HEK293T (cell line): ENCODE measurements around the gene TBX18.

Source experiments
- CTCF ChIA-PET: fragments of 350-600 bp; formaldehyde crosslinking; extraction: SDS; loops from one replicate; lab custom pipeline; 2021; ENCODE audit warnings: antibody characterized with exemption, inconsistent platforms; lab: Yijun Ruan, JAX
- POLR2A ChIA-PET: fragments of 350-600 bp; formaldehyde crosslinking; extraction: SDS; loops from one replicate; lab custom pipeline; 2020; ENCODE audit warnings: antibody characterized with exemption, inconsistent platforms; lab: Yijun Ruan, JAX
- DNase-seq: peaks from one replicate; pipeline ENCODE4 v3.0.0; 2012; ENCODE audit warnings: mixed read lengths; ENCODE audit errors: extremely low spot score
- ARNT ChIP-seq: fragments of 450-650 bp; IDR thresholded peaks from 2 replicates; pipeline ENCODE4 v1.6.1; 2017; ENCODE audit warnings: mild to moderate bottlenecking
- BHLHE40 ChIP-seq: fragments of 450-650 bp; IDR thresholded peaks from 2 replicates; pipeline ENCODE4 v1.6.1; 2016; ENCODE audit warnings: mild to moderate bottlenecking, moderate library complexity, borderline replicate concordance
- CTBP1 ChIP-seq: fragments of 450-650 bp; IDR thresholded peaks from 2 replicates; pipeline ENCODE4 v1.6.1; 2016; ENCODE audit warnings: borderline replicate concordance
- ELF4 ChIP-seq: fragments of 450-650 bp; IDR thresholded peaks from 2 replicates; pipeline ENCODE4 v1.6.1; 2017; ENCODE audit warnings: antibody characterized with exemption
- FOXA1 ChIP-seq: fragments of 450-650 bp; IDR thresholded peaks from 2 replicates; pipeline ENCODE4 v1.6.1; 2016; ENCODE audit warnings: mild to moderate bottlenecking
- FOXK2 ChIP-seq: fragments of 450-650 bp; IDR thresholded peaks from 2 replicates; pipeline ENCODE4 v1.6.1; 2016; ENCODE audit warnings: mild to moderate bottlenecking
- FOXM1 ChIP-seq: fragments of 450-650 bp; IDR thresholded peaks from 2 replicates; pipeline ENCODE4 v1.6.1; 2017; ENCODE audit warnings: mild to moderate bottlenecking, borderline replicate concordance
- HDGF ChIP-seq: fragments of 450-650 bp; IDR thresholded peaks from 2 replicates; pipeline ENCODE4 v1.6.1; 2017; ENCODE audit warnings: antibody characterized with exemption, borderline replicate concordance
- L3MBTL2 ChIP-seq: fragments of 450-650 bp; conservative IDR thresholded peaks from 2 replicates; pipeline ENCODE4 v1.6.1; 2016; ENCODE audit warnings: mild to moderate bottlenecking
- LEF1 ChIP-seq: fragments of 450-650 bp; IDR thresholded peaks from 2 replicates; pipeline ENCODE4 v1.6.1; 2017; ENCODE audit warnings: mild to moderate bottlenecking, borderline replicate concordance
- NFRKB ChIP-seq: fragments of 450-650 bp; IDR thresholded peaks from 2 replicates; pipeline ENCODE4 v1.6.1; 2016; ENCODE audit warnings: mild to moderate bottlenecking, moderate library complexity
- SP1 ChIP-seq: fragments of 450-650 bp; IDR thresholded peaks from 2 replicates; pipeline ENCODE4 v1.6.1; 2017
- SUZ12 ChIP-seq: fragments of 450-650 bp; IDR thresholded peaks from 2 replicates; pipeline ENCODE4 v1.6.1; 2016; ENCODE audit warnings: mild to moderate bottlenecking
- TARDBP ChIP-seq: fragments of 450-650 bp; IDR thresholded peaks from 2 replicates; pipeline ENCODE4 v1.6.1; 2016
- ZNF384 ChIP-seq: fragments of 450-650 bp; IDR thresholded peaks from 2 replicates; pipeline ENCODE4 v1.6.1; 2016
- TF ChIP-seq, protein P1 (sequence below): fragments of 450-650 bp; IDR thresholded peaks from 2 replicates; pipeline ENCODE4 v1.6.1; 2016

Gene TBX18

DNA sequence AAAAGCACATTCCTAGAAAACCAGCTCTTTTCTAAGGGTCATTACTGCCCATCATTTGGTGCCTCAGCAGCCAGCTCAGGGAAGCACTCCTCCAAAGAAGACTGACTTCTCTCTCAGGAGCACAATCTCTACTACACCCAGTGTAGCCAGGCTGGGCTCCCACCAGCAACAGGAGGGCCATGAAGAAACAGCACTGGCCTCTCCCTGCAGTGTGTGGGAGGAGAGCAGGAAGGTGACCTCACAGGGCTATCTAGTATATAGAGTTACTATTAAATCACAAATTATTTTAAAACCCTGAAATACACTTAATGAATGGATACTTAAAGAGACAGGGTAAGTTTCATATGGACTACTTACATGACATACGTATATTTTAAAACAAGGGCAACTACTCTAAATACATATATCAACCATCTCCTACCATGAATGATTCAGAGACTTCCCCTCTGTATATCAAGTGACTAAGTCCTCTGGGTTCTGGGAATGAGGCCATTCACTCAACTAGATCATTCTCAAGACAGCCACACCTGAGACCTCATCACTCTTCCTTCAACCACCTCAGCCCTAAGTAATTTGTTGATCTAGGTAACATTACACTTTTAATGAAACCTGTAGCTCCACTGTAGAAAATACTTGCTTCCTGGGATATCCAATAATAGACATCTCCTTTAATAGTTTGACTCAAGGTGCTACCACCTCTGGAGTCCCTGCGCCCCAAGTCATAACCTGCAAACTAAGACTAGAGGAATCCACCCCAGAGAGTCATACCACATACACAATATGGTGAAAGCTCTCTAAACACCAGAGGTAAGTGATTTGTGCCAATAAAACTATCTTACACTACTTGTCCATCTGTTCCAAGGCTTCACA lies 25.2 kb downstream of the TBX18 start:
- TF ChIP-seq FOXA1 (no peak), SP1 (no peak), TARDBP (no peak), FOXM1 (no peak), BHLHE40 (no peak), NFRKB (no peak), ELF4 (no peak), L3MBTL2 (no peak), FOXK2 (no peak), LEF1 (no peak), HDGF (no peak), ARNT (no peak), SUZ12 (no peak), CTBP1 (no peak), ZNF384 (no peak)
- TF ChIP-seq, protein P1, sequence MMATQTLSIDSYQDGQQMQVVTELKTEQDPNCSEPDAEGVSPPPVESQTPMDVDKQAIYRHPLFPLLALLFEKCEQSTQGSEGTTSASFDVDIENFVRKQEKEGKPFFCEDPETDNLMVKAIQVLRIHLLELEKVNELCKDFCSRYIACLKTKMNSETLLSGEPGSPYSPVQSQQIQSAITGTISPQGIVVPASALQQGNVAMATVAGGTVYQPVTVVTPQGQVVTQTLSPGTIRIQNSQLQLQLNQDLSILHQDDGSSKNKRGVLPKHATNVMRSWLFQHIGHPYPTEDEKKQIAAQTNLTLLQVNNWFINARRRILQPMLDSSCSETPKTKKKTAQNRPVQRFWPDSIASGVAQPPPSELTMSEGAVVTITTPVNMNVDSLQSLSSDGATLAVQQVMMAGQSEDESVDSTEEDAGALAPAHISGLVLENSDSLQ, result no peak
- CTCF ChIA-PET, result no interaction called here
- POLR2A ChIA-PET, result interaction anchor here (0.7 kb wide), 1 partner anchor 30 kb away, joined by 3 read pairs; no protein-coding TSS in a partner anchor
- DNase-seq, result no peak

GRCh38 chr6:84733889-84734288 lies 30.5 kb downstream of the TBX18 start:
- ChIA-PET POLR2A (no interaction called here), CTCF (interaction anchor here (1.4 kb wide), 1 partner anchor 9 kb away, joined by 3 read pairs; no protein-coding TSS in a partner anchor)
- no peak for DNase-seq
- TF ChIP-seq ELF4 (no peak), FOXM1 (no peak), ARNT (no peak), CTBP1 (no peak)

- POLR2A ChIA-PET, result no interaction called here
- CTCF ChIA-PET, result no interaction called here
- TF ChIP-seq FOXA1 (no peak), ELF4 (no peak), BHLHE40 (no peak), ZNF384 (no peak), HDGF (no peak), ARNT (no peak), FOXM1 (no peak), NFRKB (no peak), LEF1 (no peak), SP1 (no peak), SUZ12 (no peak), TARDBP (no peak), L3MBTL2 (no peak), CTBP1 (no peak), FOXK2 (no peak)
- TF ChIP-seq, protein P1, result no peak
- no peak for DNase-seq
These were observed 32.5 kb downstream of the TBX18 start for GRCh38 chr6:84731901-84732300.

GRCh38 chr6:84731401-84731800 lies 33.0 kb downstream of the TBX18 start:
- POLR2A ChIA-PET, result no interaction called here
- no peak for DNase-seq
- CTCF ChIA-PET, result interaction anchor here (0.7 kb wide), 1 partner anchor 109 kb away, joined by 3 read pairs; no protein-coding TSS in a partner anchor
- no peak for TF ChIP-seq HDGF
- TF ChIP-seq, protein P1, result no peak
- no peak for TF ChIP-seq FOXA1
- no peak for TF ChIP-seq FOXM1
- TF ChIP-seq ZNF384, result no peak
- no peak for TF ChIP-seq BHLHE40
- no peak for TF ChIP-seq ELF4
- no peak for TF ChIP-seq SUZ12
- no peak for TF ChIP-seq TARDBP
- TF ChIP-seq FOXK2, result no peak
- TF ChIP-seq NFRKB, result no peak
- TF ChIP-seq ARNT, result no peak
- no peak for TF ChIP-seq SP1
- no peak for TF ChIP-seq LEF1
- TF ChIP-seq CTBP1, result no peak
- no peak for TF ChIP-seq L3MBTL2

DNA sequence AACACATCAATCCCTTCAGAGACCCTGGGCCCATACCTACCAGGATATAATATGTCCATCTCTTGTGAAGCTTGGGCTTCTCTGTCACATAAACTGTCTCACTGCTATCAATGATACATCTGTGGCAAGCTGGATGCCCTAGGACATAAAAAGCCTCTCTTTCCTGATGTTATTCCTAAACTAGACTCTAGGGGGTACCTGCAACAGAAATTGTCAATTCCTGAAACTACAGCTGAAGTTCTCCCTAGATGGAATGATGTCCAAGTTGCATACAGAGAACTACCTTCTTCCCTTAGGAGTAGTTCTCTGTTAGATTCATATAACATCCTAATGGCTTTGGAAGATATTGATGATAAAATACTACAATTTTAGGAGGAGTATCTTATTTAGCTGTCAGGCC lies 35.8 kb downstream of the TBX18 start:
- ChIA-PET POLR2A (no interaction called here), CTCF (no interaction called here)
- peak; percentile 40 for DNase-seq

More for the DNA sequence above, 35.8 kb downstream of the TBX18 start:
- TF ChIP-seq SP1 (no peak), SUZ12 (no peak), CTBP1 (no peak), ELF4 (no peak), TARDBP (no peak), HDGF (no peak), ZNF384 (no peak), L3MBTL2 (no peak), NFRKB (no peak), BHLHE40 (no peak), FOXM1 (no peak), FOXK2 (no peak), LEF1 (no peak), FOXA1 (no peak), ARNT (no peak)
- TF ChIP-seq, protein P1, result no peak
